HG02884 (cell line): Measurements from ENCODE around the gene KANSL1.

Experiments
- ATAC-seq: cut with Tn5 transposase; IDR thresholded peaks from one replicate; pipeline ENCODE4 v1.9.1; 2021; ENCODE audit warnings: mild to moderate bottlenecking, moderate library complexity; ENCODE audit not compliant: unreplicated experiment

KANSL1 gene

GRCh38 chr17:46045639-46046038 is 147.6 kb downstream of the KANSL1 start:
- no peak for ATAC-seq

GRCh38 chr17:46044989-46045388 is 148.2 kb downstream of the KANSL1 start:
- ATAC-seq: no peak

GRCh38 chr17:46044286-46044928 is 148.8 kb downstream of the KANSL1 start:
- no peak for ATAC-seq

- ATAC-seq: no peak
These were observed 149.6 kb downstream of the KANSL1 start for GRCh38 chr17:46043606-46044005.

- ATAC-seq: no peak
These were observed 150.3 kb downstream of the KANSL1 start for GRCh38 chr17:46042925-46043324.

- no peak for ATAC-seq
These were observed 151.0 kb downstream of the KANSL1 start for GRCh38 chr17:46042246-46042645.

- no peak for ATAC-seq
These were observed 153.5 kb downstream of the KANSL1 start for GRCh38 chr17:46039592-46040186.

GRCh38 chr17:46038937-46039336 is 154.3 kb downstream of the KANSL1 start:
- no peak for ATAC-seq

- ATAC-seq: no peak
These were observed 154.8 kb downstream of the KANSL1 start for GRCh38 chr17:46038414-46038813.

- no peak for ATAC-seq
These were observed 155.4 kb downstream of the KANSL1 start for GRCh38 chr17:46037722-46038255.

GRCh38 chr17:46036491-46036890 is 156.7 kb downstream of the KANSL1 start:
- ATAC-seq: no peak

GRCh38 chr17:46035112-46035818 is 158.0 kb downstream of the KANSL1 start:
- no peak for ATAC-seq

GRCh38 chr17:46033392-46033791 is 159.8 kb downstream of the KANSL1 start:
- ATAC-seq: no peak

- ATAC-seq: no peak
These were observed 160.3 kb downstream of the KANSL1 start for GRCh38 chr17:46032909-46033308.

- no peak for ATAC-seq
These were observed 161.3 kb downstream of the KANSL1 start for GRCh38 chr17:46031920-46032319.

- no peak for ATAC-seq
These were observed 161.8 kb downstream of the KANSL1 start for GRCh38 chr17:46031440-46031839.

GRCh38 chr17:46030752-46031151 is 162.5 kb downstream of the KANSL1 start:
- ATAC-seq: no peak

GRCh38 chr17:46029627-46030026 is 163.6 kb downstream of the KANSL1 start:
- no peak for ATAC-seq

- no peak for ATAC-seq
These were observed 164.2 kb downstream of the KANSL1 start for GRCh38 chr17:46028981-46029565.

GRCh38 chr17:46028374-46028773 is 164.9 kb downstream of the KANSL1 start:
- no peak for ATAC-seq

GRCh38 chr17:46027976-46028325 is 165.3 kb downstream of the KANSL1 start:
- no peak for ATAC-seq
